BLaER1 (cell line): ENCODE data around the gene DOK3.

Experiments
- H3K27ac ChIP-seq: shearing (Covaris generic); formaldehyde crosslinking; 2 replicates; pipeline ENCODE4 v1.8.1; 2022
- H3K27me3 ChIP-seq: shearing (Covaris generic); formaldehyde crosslinking; 2 replicates; pipeline ENCODE4 v1.8.1; 2022
- H3K36me3 ChIP-seq: shearing (Covaris generic); formaldehyde crosslinking; 2 replicates; pipeline ENCODE4 v1.8.1; 2022
- H3K4me1 ChIP-seq: shearing (Covaris generic); formaldehyde crosslinking; 2 replicates; pipeline ENCODE4 v1.8.1; 2022
- H3K4me2 ChIP-seq: shearing (Covaris generic); formaldehyde crosslinking; 2 replicates; pipeline ENCODE4 v1.8.1; 2022
- H3K4me3 ChIP-seq: shearing (Covaris generic); formaldehyde crosslinking; 2 replicates; pipeline ENCODE4 v1.8.1; 2022
- H3K9ac ChIP-seq: shearing (Covaris generic); formaldehyde crosslinking; 2 replicates; pipeline ENCODE4 v1.8.1; 2022
- H3K9me3 ChIP-seq: shearing (Covaris generic); formaldehyde crosslinking; 2 replicates; pipeline ENCODE4 v1.8.1; 2022
- H4K20me1 ChIP-seq: shearing (Covaris generic); formaldehyde crosslinking; 2 replicates; pipeline ENCODE4 v1.8.1; 2022
- Cebpa-rat ChIP-seq: shearing (Covaris generic); IDR thresholded peaks from 2 replicates; pipeline ENCODE4 v1.8.1; 2022

Gene DOK3

GRCh38 chr5:177550122-177550521 lies 40.5 kb upstream of the DOK3 start:
- Histone ChIP-seq H3K9me3 (no peaks in the 10 kb centered on the region), H3K4me2 (no peak overlapping the region), H3K4me1 (peaks cover 53% of the 10 kb centered on the region), H4K20me1 (peaks cover 90% of the 10 kb centered on the region), H3K27me3 (no peaks in the 10 kb centered on the region), H3K9ac (no peak overlapping the region), H3K4me3 (no peak overlapping the region), H3K36me3 (peaks cover 70% of the 10 kb centered on the region), H3K27ac (no peak overlapping the region)
- TF ChIP-seq Cebpa-rat, result no peak

GRCh38 chr5:177548495-177548894 lies 38.9 kb upstream of the DOK3 start:
- no peak for TF ChIP-seq Cebpa-rat
- Histone ChIP-seq H3K27me3 (no peaks in the 10 kb centered on the region), H3K9me3 (no peaks in the 10 kb centered on the region), H3K36me3 (peaks cover 78% of the 10 kb centered on the region), H3K27ac (no peak overlapping the region), H3K4me3 (no peak overlapping the region), H3K4me1 (peaks cover 49% of the 10 kb centered on the region), H4K20me1 (peaks cover 99% of the 10 kb centered on the region), H3K4me2 (no peak overlapping the region), H3K9ac (no peak overlapping the region)

GRCh38 chr5:177547736-177548135 lies 38.1 kb upstream of the DOK3 start:
- no peak for TF ChIP-seq Cebpa-rat
- H3K27ac ChIP-seq, result no peak overlapping the region
- H3K9ac ChIP-seq, result no peak overlapping the region
- no peak overlapping the region for H3K4me3 ChIP-seq
- peaks cover 99% of the 10 kb centered on the region for H4K20me1 ChIP-seq
- H3K9me3 ChIP-seq, result no peaks in the 10 kb centered on the region
- H3K4me2 ChIP-seq, result no peak overlapping the region
- peaks cover 41% of the 10 kb centered on the region for H3K4me1 ChIP-seq
- no peaks in the 10 kb centered on the region for H3K27me3 ChIP-seq
- peaks cover 83% of the 10 kb centered on the region for H3K36me3 ChIP-seq

- Histone ChIP-seq H3K4me2 (no peak overlapping the region), H3K9ac (no peak overlapping the region), H3K27ac (no peak overlapping the region), H3K36me3 (peaks cover 83% of the 10 kb centered on the region), H3K4me3 (no peak overlapping the region), H3K27me3 (no peaks in the 10 kb centered on the region), H3K9me3 (no peaks in the 10 kb centered on the region), H4K20me1 (peaks cover 99% of the 10 kb centered on the region), H3K4me1 (peaks cover 34% of the 10 kb centered on the region)
- no peak for TF ChIP-seq Cebpa-rat
Observed at GRCh38 chr5:177546258-177546741, 36.7 kb upstream of the DOK3 start.

GRCh38 chr5:177545487-177546257 lies 36.0 kb upstream of the DOK3 start:
- H3K4me1 ChIP-seq, result peaks cover 32% of the 10 kb centered on the region
- no peak overlapping the region for H3K9ac ChIP-seq
- no peaks in the 10 kb centered on the region for H3K27me3 ChIP-seq
- H3K4me3 ChIP-seq, result no peak overlapping the region
- peaks cover 99% of the 10 kb centered on the region for H4K20me1 ChIP-seq
- no peak for TF ChIP-seq Cebpa-rat
- peaks cover 83% of the 10 kb centered on the region for H3K36me3 ChIP-seq
- no peaks in the 10 kb centered on the region for H3K9me3 ChIP-seq
- 0 out of 2 replicates have a peak overlapping the region, but pooled peaks have one; percentile 3 for H3K4me2 ChIP-seq
- no peak overlapping the region for H3K27ac ChIP-seq

GRCh38 chr5:177542816-177543465 lies 33.3 kb upstream of the DOK3 start:
- Histone ChIP-seq H4K20me1 (peaks cover 99% of the 10 kb centered on the region), H3K4me2 (no peak overlapping the region), H3K4me3 (no peak overlapping the region), H3K9me3 (no peaks in the 10 kb centered on the region), H3K4me1 (peaks cover 19% of the 10 kb centered on the region), H3K9ac (no peak overlapping the region), H3K27me3 (no peaks in the 10 kb centered on the region), H3K36me3 (peaks cover 87% of the 10 kb centered on the region), H3K27ac (no peak overlapping the region)
- TF ChIP-seq Cebpa-rat, result no peak

- Histone ChIP-seq H3K4me1 (peaks cover 5% of the 10 kb centered on the region), H3K36me3 (peaks cover 86% of the 10 kb centered on the region), H3K9me3 (no peaks in the 10 kb centered on the region), H3K4me2 (no peak overlapping the region), H3K27ac (no peak overlapping the region), H3K27me3 (no peaks in the 10 kb centered on the region), H3K4me3 (no peak overlapping the region), H3K9ac (no peak overlapping the region), H4K20me1 (peaks cover 100% of the 10 kb centered on the region)
- no peak for TF ChIP-seq Cebpa-rat
Observed at GRCh38 chr5:177540438-177540837, 30.8 kb upstream of the DOK3 start.

GRCh38 chr5:177539411-177539810 lies 29.8 kb upstream of the DOK3 start:
- H3K36me3 ChIP-seq, result peaks cover 96% of the 10 kb centered on the region
- no peak overlapping the region for H3K27ac ChIP-seq
- no peak overlapping the region for H3K4me3 ChIP-seq
- H3K4me1 ChIP-seq, result no peaks in the 10 kb centered on the region
- H3K4me2 ChIP-seq, result no peak overlapping the region
- no peaks in the 10 kb centered on the region for H3K9me3 ChIP-seq
- no peak for TF ChIP-seq Cebpa-rat
- no peaks in the 10 kb centered on the region for H3K27me3 ChIP-seq
- peaks cover 100% of the 10 kb centered on the region for H4K20me1 ChIP-seq
- no peak overlapping the region for H3K9ac ChIP-seq

GRCh38 chr5:177538876-177539275 lies 29.2 kb upstream of the DOK3 start:
- H4K20me1 ChIP-seq, result peaks cover 100% of the 10 kb centered on the region
- H3K36me3 ChIP-seq, result peaks cover 97% of the 10 kb centered on the region
- H3K4me1 ChIP-seq, result no peaks in the 10 kb centered on the region
- no peaks in the 10 kb centered on the region for H3K27me3 ChIP-seq
- no peak overlapping the region for H3K4me3 ChIP-seq
- TF ChIP-seq Cebpa-rat, result no peak
- no peaks in the 10 kb centered on the region for H3K9me3 ChIP-seq
- H3K27ac ChIP-seq, result no peak overlapping the region
- H3K9ac ChIP-seq, result no peak overlapping the region
- no peak overlapping the region for H3K4me2 ChIP-seq
